Measurements from ENCODE around the gene CSF3R. TPM values are rescaled to one million over a fixed set of nuclear protein-coding genes. Genes with fewer than 3 reads are reported as not detected.

The CSF3R gene
- total and polyA plus RNA-seq, 2 donors (not counting 3 experiments of a cell fraction or from before 2014, with no cell fraction given) = not detected

DNA sequence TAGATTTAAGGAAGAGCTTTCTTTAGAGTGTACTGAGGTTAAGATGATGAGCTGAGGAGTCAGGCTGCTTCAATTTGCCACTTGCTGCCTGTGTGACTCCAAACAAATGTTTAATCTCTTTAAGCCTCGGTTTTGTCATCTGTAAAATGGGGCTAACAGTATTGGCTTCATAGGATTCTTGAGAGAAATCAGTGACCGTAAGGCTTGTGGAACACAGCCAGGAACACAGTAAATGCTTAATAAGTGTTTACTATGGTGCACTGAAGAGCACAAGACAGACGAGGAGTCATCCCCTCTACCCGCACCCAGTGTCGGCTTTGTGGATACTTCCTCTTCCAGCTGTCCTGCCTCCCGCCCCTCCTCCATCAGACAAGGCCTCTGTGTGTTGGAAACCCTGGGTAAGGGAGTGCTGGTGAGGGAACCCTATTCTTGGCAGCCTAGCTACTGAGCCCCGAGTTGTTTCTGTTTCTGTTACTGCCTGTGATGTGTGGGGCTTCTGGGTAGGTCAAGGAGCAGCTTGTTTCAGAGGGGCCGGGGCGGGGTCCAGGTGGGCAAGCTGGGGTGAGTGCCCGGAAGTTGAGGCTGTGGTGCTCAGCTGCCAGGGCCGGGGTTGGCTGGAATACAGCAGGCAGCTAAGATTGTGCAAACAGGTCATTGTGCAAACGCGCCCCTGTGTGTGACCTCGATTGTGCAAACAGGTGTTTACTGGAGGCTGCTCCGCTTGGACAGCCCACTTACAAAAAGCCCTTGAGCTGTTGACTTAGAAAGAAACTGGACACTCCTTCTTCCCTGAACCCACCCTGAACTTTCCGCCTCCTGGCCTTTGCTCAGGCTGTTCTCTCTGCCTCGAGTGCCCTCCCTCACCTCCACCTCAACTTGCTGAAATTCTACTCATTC lies 4.0 kb upstream of the CSF3R start:
- H3K9me3 ChIP-seq (replicated peaks; ENCODE audit: control insufficient read depth, insufficient read depth, low read length) = no peaks in the 10 kb centered on the region
- H3K9me1 ChIP-seq (replicated peaks; ENCODE audit: control insufficient read depth, extremely low read depth, insufficient read depth, low read length) = no peaks in the 10 kb centered on the region
- DNase-seq (ENCODE audit: low read depth, low spot score) (no peak), FAIRE-seq (no peak)
- H3K4me2 ChIP-seq (ENCODE audit: insufficient read depth, low read length) = no peak overlapping the region
- no peak overlapping the region for H3K9ac ChIP-seq (replicated peaks; ENCODE audit: extremely low read depth, insufficient read depth, low read length)
- H3K36me3 ChIP-seq (ENCODE audit: control insufficient read depth in 2 of 2, extremely low read depth in 1 of 2, insufficient read depth in 2 of 2, low read length in 2 of 2) = no peaks in the 10 kb centered on the region
- peaks cover 2% of the 10 kb centered on the region in 2 experiments for H3K27me3 ChIP-seq (ENCODE audit: control insufficient read depth in 2 of 2, insufficient read depth in 2 of 2, low read length in 2 of 2)
- no peaks in the 10 kb centered on the region for H3K4me1 ChIP-seq (ENCODE audit: control insufficient read depth, extremely low read depth, insufficient read depth, low read length)
- H4K20me1 ChIP-seq (replicated peaks; ENCODE audit: control insufficient read depth, extremely low read depth, insufficient read depth, low read length) = no peaks in the 10 kb centered on the region
- H3K27ac ChIP-seq (ENCODE audit: insufficient read depth, low read depth, low read length) = no peak overlapping the region
- H2AFZ ChIP-seq (ENCODE audit: low read depth, low read length) = no peak overlapping the region
- BruUV-seq (replicated peaks) = no TSS peak
- intact Hi-C loops (cut with micrococcal nuclease) = no loop called here
- dilution Hi-C loops (cut with MboI; ENCODE audit: extremely low pct_ligation_motif_present, low sequenced_read_pairs) = no loop called here
- CTCF ChIA-PET = no interaction called here
- no peak overlapping the region for H3K4me3 ChIP-seq (replicated peaks in 1 of 3; ENCODE audit: insufficient read depth in 1 of 3, low read depth in 1 of 3, low read length in 3 of 3)
- TF ChIP-seq, protein P1, sequence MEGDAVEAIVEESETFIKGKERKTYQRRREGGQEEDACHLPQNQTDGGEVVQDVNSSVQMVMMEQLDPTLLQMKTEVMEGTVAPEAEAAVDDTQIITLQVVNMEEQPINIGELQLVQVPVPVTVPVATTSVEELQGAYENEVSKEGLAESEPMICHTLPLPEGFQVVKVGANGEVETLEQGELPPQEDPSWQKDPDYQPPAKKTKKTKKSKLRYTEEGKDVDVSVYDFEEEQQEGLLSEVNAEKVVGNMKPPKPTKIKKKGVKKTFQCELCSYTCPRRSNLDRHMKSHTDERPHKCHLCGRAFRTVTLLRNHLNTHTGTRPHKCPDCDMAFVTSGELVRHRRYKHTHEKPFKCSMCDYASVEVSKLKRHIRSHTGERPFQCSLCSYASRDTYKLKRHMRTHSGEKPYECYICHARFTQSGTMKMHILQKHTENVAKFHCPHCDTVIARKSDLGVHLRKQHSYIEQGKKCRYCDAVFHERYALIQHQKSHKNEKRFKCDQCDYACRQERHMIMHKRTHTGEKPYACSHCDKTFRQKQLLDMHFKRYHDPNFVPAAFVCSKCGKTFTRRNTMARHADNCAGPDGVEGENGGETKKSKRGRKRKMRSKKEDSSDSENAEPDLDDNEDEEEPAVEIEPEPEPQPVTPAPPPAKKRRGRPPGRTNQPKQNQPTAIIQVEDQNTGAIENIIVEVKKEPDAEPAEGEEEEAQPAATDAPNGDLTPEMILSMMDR (IDR thresholded peaks at IDR 0.05; ENCODE audit: extremely low read depth in 1 of 2, insufficient read depth in 1 of 2, low read depth in 1 of 2, low read length in 2 of 2) = no peak
- TF ChIP-seq MYC (IDR thresholded peaks at IDR 0.05; ENCODE audit: low read depth, low read length) (no peak), JUN (IDR thresholded peaks at IDR 0.05; ENCODE audit: borderline replicate concordance, insufficient read depth, insufficient read length, low read depth) (no peak), FOS (IDR thresholded peaks at IDR 0.05; ENCODE audit: borderline replicate concordance, insufficient read depth, low read length) (no peak), EZH2 (IDR thresholded peaks at IDR 0.05; ENCODE audit: borderline replicate concordance, low read depth, low read length, severe bottlenecking) (no peak), POLR2AphosphoS5 (IDR thresholded peaks at IDR 0.05; ENCODE audit: insufficient read depth, low read depth, low read length) (no peak), GATA2 (IDR thresholded peaks at IDR 0.05; ENCODE audit: insufficient read depth, insufficient read length, low read depth, low read length) (no peak), POLR2A (IDR thresholded peaks at IDR 0.05; ENCODE audit: low read depth, low read length) (no peak)
- TF ChIP-seq, protein P2, sequence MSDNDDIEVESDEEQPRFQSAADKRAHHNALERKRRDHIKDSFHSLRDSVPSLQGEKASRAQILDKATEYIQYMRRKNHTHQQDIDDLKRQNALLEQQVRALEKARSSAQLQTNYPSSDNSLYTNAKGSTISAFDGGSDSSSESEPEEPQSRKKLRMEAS (IDR thresholded peaks at IDR 0.05; ENCODE audit: insufficient read depth, insufficient read length) = no peak
- no peaks in the 10 kb centered on the region for H3K79me2 ChIP-seq (ENCODE audit: control insufficient read depth, insufficient read depth, low read length)
- POLR2A ChIA-PET = no interaction called here

All from endothelial cell of umbilical vein (primary cell).